NCI-H510A treated with DMSO at 0.1 percent for 48 hours (cell line): Measurements from ENCODE around the gene CD2.
"Not testable (repeated sequence)": the region's sequence is repeated elsewhere in the genome, so short reads cannot be mapped to it uniquely, and the experiment has no call there.

Experiments
- DNase-seq: peaks from one replicate; lab custom pipeline; 2025; lab: John Stamatoyannopoulos, UW

The CD2 gene

DNA sequence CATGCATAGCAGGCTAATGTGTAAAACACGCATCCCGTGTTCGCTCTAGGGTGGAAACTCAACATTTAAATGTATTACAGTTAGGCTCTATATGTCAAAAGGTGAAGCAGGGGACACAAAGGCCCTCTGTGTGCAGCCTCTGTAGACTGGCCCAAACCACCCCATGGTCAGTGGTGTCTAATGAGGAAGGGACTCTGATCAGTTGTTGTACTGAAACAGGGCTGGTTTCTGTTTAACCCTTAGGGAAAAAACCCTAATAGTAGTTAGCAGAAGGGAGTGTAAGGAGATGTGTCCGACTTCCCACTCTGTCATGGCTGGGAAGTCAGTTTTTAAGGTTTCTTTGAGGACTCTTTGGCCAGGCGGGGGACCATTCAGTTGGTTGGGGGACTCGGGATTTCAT, 21.5 kb upstream of the CD2 start:
- no peak for DNase-seq

DNA sequence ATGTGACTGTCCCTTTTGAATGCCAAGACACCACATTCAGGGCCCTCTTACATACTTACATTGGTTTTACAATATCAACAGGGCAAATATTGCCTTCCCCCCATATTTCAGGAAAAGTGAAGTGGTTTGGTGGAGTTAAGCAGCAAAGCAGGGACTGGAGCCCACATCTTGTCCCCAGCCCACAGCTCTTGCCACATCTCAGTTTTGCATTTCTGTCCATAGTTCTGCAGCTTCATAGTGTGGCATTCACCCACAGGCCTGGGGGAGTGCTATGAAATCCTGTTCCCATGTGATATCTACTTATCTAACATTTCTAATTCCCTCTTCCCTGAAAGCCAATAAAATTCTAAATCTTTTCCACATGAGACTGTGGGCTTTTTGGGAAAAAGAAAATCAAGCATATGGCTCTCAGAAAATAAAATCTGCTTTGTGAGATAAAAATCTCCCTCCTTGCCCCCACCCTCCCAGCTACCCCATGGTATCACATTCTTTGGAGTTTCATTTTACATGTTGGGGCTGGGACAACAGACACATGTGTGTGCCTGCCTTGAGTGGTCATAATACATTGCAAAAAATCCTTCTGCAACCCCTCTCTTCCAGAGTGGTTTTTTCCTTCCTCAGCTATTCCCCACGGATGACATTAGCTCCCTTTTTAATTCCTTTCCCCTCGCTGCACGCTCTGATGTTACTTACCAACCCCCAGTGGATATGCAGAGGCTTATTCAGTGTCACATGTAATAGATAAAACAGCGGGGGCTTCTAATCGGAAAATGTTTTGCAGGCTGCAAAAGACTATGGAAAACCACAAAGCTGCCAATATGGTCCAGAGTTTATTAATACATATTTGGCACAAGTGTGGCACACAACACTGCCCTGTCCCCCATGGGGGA, 20.5 kb upstream of the CD2 start:
- no peak for DNase-seq

DNA sequence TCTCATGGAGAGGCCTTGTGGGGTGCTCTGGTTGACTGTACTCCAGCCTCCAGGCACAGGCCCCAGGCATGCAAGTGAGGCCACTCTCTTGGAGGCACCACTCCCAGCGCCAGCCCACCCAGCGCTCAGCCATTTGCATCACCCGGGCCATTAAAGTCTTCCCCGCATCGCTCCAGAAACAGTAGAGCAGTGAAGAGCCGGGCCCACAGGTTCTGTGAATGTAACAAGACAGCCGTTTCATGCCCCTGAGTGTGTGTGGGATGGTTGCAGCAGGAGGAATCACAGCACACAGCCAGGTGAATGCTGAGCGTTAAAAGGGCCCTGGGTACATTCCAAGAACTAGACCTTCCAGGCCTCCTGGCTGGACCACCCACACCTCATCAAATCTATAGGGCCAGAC, 19.0 kb upstream of the CD2 start:
- DNase-seq: no peak

DNA sequence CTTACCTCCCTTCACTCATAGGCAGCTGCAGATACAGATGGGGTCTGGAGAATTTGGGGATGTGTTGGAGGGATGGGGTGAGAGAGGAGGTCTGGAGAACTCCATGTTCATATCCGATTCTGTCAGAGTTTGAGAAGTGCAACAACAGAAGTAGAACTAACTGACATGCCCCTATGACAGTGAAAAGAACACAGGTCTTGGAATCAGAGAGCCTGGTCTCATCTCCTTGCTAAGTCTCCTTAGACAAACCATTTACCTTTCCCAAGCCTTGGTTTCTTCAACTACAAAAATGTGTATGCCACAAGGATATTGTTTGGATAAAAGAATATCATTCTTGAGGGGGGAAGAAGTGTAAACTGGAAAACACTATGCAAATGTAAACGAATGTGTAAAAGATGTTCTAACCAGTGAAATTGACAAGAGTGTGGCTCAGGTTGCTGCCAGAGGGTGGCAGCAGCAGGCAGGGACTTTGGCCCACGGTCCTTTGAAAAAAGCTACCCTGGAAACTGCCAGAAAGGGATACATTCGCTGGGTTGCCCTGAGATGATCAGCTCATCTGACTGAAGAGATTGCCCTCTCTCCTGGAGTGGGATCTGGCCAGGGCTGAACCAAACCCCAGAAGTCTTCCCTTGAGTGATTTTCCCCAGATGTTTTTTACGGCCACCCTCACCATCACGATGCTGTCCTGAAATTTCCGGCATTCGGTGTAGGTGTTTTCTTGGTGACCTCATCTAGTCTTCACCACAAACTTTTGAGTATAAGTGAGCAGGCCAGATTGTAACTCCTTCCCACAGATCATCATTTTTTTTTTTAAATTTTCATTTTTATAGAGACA, 17.0 kb upstream of the CD2 start:
- peak; percentile 67 for DNase-seq

DNA sequence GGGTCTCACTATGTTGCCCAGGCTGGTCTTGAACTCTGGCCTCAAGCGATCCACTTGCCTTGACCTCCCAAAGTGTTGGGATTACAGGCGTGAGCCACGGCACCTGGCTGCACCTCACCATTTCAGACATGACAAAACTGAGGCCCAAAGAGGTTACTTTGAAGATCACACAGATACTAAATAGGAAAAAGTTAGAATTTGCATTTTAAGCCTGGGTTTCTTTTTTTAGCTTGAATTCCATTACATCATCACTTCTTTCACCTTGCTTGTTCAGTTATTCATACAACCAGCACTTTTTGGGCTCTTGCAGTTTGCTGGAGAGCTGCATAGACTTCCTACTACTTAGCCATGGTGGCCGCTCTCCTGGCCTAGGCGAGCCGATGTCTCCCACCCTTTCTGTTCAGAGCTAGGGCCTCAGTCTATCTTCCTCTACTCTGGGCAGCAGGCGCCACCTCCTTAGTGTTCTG, 16.3 kb upstream of the CD2 start:
- no peak for DNase-seq

DNA sequence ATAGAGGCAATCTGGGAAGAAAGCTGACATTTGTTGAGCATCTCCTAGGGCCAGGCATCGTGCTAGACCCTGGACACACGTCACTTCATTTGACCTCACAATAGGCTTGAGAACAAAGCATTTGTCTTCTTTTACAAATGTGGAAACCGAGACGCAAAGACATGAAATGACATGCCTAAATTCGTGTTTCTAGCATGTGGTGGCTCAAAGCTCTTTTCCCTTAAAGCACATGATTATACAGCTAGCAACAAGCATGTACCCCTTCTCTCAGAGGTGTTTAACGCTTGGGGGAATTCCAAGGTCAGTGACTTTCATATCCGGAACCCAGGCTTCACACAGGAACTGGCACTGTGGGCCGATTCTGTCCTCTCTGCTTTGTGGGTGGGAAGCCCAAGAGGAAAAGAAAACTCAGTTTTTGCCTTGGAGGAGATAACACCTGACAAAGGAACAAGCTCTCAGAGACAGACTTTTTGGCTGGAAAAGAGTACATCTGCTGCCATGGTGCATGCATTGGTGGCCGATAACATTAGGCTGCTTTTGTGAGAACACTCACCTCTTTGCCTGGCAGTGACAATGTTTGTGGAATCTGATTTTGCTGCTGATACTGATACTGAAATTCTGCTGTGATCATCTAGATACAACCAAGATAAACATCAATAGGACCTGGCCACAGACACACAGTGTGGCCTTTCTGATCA, 15.4 kb upstream of the CD2 start:
- DNase-seq: no peak

DNA sequence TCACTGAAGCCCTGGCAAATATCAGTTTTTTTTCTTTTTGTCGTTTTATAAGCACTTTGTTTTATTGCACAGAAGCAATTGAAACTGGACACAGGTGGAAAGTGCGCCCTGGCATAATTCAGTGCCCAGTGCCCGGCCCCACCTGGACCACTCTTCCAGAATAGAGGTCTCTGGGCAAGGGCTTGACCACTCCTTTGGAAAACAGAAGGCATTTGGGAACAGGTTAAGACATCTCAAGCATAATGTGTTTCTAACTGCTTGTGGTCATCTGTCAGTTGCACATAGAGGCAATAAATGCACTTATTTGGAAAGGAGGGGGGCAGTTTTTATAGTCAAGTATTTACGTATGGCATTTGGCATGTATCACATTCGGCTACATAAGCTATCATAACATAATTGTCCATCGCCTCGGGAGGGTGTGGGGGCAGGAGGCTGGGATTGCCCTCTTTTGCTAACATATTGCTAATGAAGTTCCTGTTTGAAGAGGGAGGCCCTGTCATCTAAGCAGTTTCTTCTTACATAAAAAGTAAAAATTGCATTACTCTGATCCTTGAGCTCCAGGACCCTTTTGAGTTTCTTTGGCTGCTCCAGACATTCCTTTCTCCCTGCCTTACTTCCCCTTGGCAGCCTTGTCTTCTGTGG, 14.7 kb upstream of the CD2 start:
- DNase-seq: no peak

DNA sequence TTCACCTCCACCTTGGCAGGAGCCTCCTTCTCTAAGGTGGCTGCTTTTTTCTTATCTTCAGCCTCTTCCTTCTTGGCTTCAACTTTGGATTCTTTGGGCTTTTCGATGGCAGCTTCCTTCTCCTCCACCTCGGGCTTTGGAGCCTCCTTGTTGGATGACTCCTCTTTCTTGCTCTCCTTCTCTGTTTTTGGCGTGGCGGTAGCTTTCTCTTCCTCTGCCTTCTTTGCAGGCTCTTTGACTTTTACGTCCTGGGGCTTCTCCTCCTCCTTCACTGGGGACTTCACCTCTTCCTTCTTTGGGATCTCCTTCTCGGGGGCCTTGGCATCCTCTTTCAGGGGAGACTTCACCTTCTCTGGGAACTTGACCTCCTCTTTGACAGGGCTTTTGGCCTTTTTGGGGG, 13.9 kb upstream of the CD2 start:
- DNase-seq: no peak

DNA sequence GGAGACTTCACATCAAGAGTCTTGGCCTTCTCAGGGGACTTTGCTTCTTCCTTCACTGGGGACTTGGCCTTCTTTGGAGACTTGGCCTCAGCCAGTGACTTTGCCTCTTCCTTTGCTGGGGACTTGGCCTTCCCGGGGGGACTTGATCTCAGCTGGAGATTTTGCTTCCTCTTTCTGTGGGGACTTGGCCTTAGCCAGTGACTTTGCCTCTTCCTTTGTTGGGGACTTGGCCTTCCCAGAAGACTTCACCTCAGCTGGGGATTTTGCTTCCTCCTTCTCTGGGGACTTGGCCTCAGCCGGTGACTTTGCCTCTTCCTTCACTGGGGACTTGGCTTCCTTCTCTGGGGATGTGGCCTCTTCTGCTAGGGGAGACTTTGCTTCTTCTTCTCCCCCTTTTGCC, 13.5 kb upstream of the CD2 start:
- DNase-seq: no peak

DNA sequence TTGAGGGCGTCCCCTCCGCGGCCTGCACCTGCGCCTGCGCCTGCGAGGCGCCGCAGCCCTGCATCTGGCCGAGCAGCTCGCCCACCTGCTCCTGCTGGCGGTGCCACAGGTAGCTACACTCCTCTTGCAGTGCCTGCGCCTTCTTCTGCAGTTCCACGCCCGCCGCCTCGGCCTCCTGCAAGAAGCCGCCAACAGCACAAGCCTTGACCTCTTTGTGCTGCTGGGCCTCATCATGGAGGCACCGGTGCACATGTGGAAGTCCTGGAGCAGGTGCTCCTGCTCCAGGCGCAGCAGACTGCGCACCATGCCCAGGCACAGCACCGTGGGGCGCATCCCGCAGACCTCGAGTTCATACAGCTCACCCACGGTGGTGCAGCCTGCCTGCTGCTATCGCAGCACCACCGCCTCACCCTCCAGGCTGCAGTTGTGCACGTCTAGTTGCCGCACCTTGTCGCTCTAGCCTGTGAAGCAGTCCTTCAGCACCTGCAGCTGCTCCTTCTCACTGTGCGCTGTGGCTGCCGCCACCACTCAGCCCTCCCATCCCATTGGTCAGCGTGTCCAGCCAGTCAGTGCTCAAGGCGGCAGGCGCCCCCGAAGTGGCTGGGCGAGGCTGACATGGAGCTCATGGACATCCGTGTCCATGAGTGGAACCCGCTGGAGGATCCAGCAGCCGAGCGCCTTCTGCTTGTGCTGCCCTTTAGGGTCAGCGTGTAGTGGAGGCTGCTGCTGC, 12.2 kb upstream of the CD2 start:
- DNase-seq: no peak

DNA sequence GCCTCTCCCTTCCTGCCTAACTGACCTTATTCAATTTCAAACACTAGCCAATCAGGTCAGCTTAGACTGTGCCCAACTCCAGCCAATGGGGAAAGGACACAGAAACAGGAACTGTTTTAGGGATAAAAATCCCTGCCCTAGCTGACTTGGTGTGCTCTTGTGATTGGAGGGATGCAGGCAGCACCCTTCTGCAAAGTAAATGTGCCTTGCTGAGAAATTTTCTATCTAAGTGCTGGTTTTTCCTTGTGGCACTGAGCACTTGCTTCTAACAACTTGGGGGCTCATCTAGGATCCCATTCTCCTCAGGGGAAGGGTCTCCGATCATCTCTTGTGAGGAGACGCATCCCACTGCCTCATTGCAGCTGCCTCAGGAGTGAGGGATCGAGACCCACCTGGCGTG, 10.7 kb upstream of the CD2 start:
- no peak for DNase-seq

DNA sequence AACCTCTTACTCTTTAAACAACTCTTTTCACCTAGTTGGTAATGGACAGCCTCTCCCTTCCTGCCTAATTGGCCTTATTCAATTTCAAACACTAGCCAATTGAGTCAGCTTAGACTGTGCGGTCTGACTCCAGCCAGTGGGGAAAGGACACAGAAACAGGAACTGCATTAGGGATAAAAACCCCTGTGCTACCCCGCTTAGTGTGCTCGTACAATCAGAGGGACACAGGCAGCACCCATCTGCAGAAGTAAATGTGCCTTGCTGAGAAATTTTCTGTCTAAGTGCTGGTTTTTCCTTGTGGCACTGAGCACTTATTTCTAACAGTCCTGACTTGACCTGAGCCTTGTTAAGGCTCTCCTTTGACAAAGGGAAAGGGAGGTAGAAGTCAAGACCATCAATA, 6.0 kb upstream of the CD2 start:
- no peak for DNase-seq

DNA sequence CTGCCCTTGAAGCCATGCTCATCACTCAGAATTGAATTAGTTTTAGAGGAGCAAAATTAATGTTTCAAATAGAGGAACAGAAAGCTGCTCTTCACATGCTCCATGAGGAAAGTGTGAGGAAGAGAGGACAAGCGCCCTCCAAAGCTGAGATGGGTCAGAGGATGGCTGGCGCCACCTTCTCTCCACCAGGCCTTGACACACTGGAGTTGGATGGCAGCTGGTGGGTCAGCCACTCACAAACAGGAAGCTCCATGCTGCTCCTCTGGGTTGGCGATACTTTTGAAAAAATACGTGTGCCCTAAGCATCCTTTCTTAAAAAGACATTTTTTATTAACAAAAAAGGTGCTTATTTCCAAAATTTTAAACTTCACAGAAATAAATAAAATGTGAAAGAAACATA, 3.1 kb upstream of the CD2 start:
- DNase-seq: no peak

DNA sequence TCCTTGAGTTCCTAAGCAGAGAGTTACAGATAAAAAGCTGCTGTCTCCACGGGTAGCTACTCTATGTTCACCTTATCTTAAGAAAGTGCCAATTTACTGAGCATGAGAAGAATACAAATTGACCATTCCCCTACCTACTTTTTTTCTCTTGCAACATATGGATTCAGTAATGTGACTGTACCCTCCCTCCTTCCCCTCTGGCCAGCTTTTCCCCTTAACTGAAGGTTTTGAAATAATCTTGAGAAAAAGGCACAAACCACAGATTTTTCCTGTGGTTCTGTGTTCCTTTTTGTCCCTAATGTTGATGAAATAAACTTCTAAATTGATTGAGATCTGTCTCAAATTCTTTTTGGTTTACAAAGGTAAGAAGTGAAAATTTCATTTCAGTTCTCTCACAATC, 2.6 kb upstream of the CD2 start:
- DNase-seq: no peak

DNA sequence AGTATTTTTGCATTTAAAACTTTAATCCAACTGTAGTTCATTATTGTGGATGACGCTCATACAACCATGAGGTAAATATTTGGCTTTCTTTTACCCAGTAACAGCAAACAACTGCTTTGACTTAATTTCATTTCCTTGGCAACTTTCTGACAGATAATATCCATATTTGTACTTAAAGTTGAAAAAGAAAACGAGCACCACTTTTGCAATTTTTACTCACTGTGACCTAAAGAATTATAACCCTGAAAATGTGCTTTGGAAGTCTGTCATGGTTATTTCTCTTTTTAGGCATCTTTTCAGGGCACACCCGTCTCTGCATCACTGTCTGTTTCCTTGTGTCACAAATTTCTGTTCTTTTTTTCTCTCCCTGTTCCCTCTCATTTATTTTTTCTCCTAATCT, 918 bp upstream of the CD2 start:
- no peak for DNase-seq

DNA sequence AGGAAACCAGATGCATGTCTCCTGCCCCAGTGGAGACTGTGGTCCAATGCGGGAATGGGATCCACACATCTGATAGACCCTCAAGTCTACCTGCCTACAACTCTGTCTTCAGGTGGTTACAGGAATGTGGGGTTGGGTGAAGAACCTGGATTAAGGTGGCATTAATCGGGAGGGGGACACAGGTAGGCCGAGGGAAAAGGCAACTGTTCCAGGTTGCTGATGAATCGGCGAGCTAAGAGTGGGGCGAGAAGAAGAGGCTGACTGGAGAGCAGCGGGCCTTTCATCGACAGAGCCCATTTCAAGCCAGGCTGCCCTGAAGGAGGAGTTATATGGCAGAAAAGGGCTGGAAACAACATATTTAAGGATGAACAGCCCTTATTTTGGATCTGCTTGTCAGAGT, 836 bp downstream of the CD2 start:
- DNase-seq: no peak

DNA sequence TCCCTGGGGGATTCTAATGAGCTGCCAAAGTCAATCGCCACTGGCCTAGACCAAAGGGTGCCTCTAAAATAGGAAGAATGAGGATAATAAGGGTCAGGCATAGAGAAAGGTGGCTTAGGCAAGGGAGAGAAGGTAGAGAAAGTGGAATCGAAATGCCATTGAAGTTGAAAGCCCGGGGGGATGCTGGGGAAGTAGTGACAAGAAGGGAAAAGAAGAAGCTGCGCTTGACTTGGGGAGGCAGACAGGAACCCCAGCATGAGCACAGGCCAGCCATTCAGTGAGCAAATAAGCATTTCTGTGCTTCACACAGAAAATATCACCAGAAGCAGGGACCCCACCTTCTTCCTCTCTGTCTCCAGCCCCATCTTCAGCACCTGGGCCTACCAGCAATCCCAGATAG, 1.5 kb downstream of the CD2 start:
- DNase-seq: no peak

DNA sequence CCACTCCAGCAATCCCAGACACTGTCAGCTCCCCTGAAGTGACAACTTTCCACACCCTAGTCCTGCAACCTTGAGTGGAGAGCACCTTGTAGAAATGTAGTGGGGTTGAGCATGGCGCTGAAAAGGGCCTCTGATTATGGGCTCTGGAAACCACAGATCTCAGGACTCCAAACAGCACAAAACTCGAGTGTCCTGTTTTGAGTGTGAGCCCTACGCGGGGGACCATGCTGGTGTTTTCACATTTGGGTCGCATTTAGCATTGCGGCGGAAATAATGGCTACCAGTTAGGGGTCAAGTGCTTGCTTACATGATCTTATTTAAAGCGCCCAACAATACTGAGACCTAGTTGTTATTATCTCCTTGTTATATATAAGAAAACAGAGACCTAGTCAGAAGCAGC, 1.9 kb downstream of the CD2 start:
- DNase-seq: not testable (repeated sequence)

DNA sequence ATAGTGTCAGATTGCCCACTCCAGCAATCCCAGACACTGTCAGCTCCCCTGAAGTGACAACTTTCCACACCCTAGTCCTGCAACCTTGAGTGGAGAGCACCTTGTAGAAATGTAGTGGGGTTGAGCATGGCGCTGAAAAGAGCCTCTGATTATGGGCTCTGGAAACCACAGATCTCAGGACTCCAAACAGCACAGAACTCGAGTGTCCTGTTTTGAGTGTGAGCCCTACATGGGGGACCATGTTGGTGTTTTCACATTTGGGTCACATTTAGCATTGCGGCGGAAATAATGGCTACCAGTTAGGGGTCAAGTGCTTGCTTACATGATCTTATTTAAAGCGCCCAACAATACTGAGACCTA, 4.2 kb downstream of the CD2 start:
- DNase-seq: not testable (repeated sequence)

DNA sequence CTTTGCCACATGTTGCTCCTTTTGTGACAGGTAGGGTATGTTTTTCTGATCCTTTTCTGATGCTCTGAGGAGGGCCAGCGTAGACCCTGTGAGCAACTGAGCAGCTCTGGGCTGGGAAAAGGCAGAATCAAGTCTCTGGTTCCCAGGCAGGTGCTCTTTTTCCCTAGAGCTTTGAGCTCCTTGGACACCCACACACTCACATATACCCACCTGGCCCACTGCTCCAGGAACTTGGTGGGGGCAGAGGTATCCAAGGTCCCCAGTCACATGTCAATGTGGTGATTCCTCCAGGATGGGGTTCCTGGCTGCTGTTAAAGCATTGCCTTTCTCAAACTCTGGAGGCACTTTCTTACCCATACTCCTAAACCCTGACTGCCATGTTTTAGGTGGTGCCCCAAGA, 5.4 kb downstream of the CD2 start:
- DNase-seq: no peak

DNA sequence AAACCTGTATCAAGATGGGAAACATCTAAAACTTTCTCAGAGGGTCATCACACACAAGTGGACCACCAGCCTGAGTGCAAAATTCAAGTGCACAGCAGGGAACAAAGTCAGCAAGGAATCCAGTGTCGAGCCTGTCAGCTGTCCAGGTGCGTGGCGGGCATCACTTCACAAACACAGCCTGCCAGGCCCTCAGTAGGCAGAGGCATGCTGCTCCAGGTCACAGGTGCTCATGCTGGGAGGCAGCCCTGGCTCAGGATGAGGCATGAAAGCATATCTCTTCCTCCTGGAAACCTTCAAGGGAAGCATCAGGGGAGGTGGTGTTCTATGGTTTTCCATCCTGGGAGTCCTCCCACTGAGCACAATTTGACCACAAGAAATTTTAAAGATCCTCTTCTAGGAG, 6.3 kb downstream of the CD2 start:
- no peak for DNase-seq
